Muscle layer of colon (tissue), 2 donors: ENCODE data around the gene CANX.
"Not testable (repeated sequence)": the region's sequence is repeated elsewhere in the genome, so short reads cannot be mapped to it uniquely, and the experiment has no call there.

Source experiments
- H3K27ac ChIP-seq: one replicate; pipeline ENCODE4 v1.7.0; 2013; ENCODE audit warnings: low read depth, mild to moderate bottlenecking, low read length, moderate library complexity
- H3K27me3 ChIP-seq, 2 donors: one replicate each; pipeline ENCODE4 v1.7.0; 2013; ENCODE audit warnings: low read length in 2 of 2, mild to moderate bottlenecking in 2 of 2; ENCODE audit not compliant: insufficient read depth in 2 of 2, control insufficient read depth in 1 of 2
- H3K36me3 ChIP-seq: one replicate; pipeline ENCODE4 v1.7.0; 2013; ENCODE audit warnings: mild to moderate bottlenecking, low read length; ENCODE audit not compliant: insufficient read depth
- H3K4me1 ChIP-seq: one replicate; pipeline ENCODE4 v1.7.0; 2013; ENCODE audit warnings: mild to moderate bottlenecking, low read length; ENCODE audit not compliant: insufficient read depth
- H3K4me3 ChIP-seq, 2 donors: one replicate each; pipeline ENCODE4 v1.7.0; 2013; ENCODE audit warnings: low read length in 2 of 2, low read depth in 1 of 2, mild to moderate bottlenecking in 1 of 2, moderate library complexity in 1 of 2
- H3K9ac ChIP-seq: one replicate; pipeline ENCODE4 v1.7.0; 2013; ENCODE audit warnings: low read length
- H3K9me3 ChIP-seq: one replicate; pipeline ENCODE4 v1.7.0; 2013; ENCODE audit warnings: mild to moderate bottlenecking, low read length
- donor health status: abdominal sarcoma.
- donor health status: Adenocarcinoma of cecum.

CANX gene

DNA sequence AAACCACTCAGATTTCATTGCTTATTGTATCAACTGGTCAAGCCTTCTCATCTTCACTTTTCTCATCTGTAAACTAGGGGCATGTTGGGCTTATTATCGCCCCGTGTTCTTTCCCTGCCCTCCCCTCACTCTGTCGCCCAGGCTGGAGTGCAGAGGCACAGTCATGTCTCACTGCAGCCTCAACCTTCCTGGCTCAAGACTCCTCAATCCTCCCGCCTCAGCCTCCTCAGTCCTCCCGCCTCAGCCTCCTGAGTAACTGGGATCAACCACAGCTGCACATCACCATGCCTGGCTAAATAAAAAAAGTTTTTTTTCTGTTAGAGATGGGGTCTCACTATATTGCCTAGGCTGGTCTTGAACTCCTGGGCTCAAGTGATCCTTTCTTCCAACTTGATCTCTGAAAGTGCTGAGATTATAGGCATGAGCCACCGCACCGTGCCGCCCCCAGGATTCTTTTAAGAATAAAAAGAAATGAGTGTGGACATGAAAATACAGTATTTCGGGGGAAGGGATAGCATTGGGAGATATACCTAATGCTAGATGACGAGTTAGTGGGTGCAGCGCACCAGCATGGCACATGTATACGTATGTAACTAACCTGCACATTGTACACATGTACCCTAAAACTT is 35.9 kb downstream of the CANX start:
- peaks cover 38% of the 10 kb centered on the region for H3K4me1 ChIP-seq
- peak overlapping the region; percentile 75 for H3K9ac ChIP-seq
- peak overlapping the region; percentile 27 for H3K27ac ChIP-seq
- H3K4me3 ChIP-seq: peak overlapping the region in 1 of 2 donors; percentile 77
- no peaks in the 10 kb centered on the region for H3K27me3 ChIP-seq
- H3K36me3 ChIP-seq: peaks cover 13% of the 10 kb centered on the region
- no peaks in the 10 kb centered on the region for H3K9me3 ChIP-seq

DNA sequence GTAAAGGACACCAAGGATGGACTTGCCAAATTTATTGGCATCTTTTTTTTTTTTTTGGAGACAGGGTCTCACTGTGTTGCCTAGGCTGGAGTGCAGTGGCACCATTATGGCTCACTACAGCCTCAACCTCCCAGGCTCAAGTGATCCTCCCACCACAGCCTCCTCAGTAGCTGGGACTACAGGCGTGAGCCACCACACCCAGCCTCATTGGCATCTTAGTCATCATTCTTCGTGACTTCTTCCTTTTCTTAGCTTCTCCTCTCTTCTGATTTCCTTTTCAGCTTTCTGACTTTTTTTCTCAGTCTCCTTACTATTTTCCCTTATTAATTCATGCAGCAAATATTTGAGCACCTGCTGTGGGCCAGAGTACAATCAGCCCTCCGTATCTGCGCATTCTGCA is 40.0 kb downstream of the CANX start:
- H3K4me1 ChIP-seq: peaks cover 34% of the 10 kb centered on the region
- no peak overlapping the region for H3K9ac ChIP-seq
- H3K9me3 ChIP-seq: no peaks in the 10 kb centered on the region
- H3K36me3 ChIP-seq: no peaks in the 10 kb centered on the region
- no peaks in the 10 kb centered on the region for H3K27me3 ChIP-seq
- H3K4me3 ChIP-seq: no peak overlapping the region
- H3K27ac ChIP-seq: no peak overlapping the region

DNA sequence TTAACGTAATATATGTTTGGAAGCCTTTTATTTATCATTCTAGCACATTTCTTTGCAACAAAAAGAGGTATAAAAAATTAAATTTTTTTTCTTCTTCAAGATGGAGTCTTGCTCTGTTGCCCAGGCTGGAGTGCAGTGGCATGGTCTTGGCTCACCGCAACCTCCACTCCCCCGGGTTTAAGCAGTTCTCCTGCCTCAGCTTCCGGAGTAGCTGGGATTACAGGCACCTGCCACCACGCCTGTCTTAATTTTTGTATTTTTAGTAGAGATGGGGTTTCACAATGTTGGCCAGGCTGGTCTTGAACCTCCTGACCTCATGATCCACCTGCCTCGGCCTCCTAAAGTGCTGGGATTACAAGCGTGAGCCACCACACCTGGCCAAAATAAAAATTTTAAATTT is 45.3 kb downstream of the CANX start:
- not testable (repeated sequence) for H3K9ac ChIP-seq, H3K9me3 ChIP-seq, H3K27ac ChIP-seq, H3K36me3 ChIP-seq, H3K27me3 ChIP-seq, H3K4me1 ChIP-seq, H3K4me3 ChIP-seq

DNA sequence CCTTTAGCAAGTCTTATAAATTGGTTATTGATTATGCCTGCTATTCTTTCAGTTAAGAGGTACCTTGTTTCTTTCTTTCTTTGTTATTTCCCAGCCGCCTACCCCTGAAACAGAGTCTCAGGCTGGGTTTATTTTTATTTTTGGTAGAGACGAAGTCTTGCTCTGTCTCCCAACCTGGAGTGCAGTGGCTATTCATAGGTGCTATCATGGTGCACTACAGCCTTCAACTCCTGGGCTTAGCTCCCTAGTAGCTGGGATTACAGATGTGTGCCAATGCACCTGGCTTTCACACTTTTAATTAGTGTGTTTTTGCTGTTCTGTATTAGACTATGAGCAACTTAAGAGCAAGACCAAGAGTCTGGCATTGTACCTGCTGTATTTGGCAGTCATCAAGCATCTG is 48.1 kb downstream of the CANX start:
- peaks cover 6% of the 10 kb centered on the region for H3K36me3 ChIP-seq
- H3K9ac ChIP-seq: no peak overlapping the region
- H3K27me3 ChIP-seq: no peaks in the 10 kb centered on the region
- H3K9me3 ChIP-seq: no peaks in the 10 kb centered on the region
- H3K27ac ChIP-seq: no peak overlapping the region
- no peaks in the 10 kb centered on the region for H3K4me1 ChIP-seq
- H3K4me3 ChIP-seq: no peak overlapping the region

DNA sequence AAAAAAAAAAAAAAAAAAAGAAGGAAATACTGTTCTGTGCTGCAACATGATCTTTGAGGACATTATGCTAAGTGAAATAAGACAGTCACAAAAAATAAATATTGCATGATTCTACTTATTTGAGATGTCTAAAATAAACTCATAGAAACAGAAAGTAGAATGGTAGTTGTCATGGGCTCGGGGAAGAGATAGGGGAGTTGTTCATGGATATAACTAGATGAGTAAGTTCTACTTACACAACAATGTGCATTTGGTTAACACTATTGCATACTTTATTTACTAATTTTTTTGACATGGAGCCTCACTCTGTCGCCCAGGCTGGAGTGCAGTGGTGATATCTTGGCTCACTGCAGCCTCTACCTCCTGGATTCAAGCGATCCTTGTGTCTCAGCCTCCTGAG is 49.0 kb downstream of the CANX start:
- Histone ChIP-seq H3K36me3 (peaks cover 6% of the 10 kb centered on the region), H3K27ac (no peak overlapping the region), H3K27me3 (no peaks in the 10 kb centered on the region), H3K9me3 (no peaks in the 10 kb centered on the region), H3K4me3 (no peak overlapping the region), H3K9ac (no peak overlapping the region), H3K4me1 (no peaks in the 10 kb centered on the region)

DNA sequence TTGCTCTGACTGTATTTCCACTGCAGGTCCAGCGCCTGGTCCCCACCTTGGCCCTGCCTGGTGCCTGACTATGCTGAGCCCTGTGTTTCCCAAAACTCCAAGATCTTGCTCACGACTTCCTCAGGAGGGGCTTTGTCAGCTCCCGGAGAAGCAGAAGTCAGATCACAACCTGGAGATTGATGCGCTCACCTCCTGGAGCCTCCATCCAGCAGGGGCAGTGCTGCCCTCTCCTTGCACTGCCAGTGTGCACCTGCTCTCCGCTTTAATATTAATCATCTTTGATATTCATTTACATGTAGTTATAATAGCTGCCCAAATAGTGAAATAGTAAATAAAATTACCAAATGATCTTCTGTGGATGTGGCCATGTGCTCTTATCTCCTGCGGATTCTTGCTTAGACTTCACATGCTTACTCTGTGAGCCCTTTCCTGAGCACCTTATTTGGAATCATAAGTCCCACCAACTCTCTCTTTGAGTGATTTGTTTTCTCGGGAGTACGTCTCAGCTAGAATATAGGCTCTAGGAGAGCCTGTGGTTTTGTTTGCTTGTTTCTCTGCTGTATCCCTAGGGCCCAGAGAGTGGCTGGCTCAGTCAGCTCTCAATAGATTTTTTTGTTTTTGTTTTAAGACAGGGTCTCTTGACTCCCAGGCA is 51.2 kb downstream of the CANX start:
- peaks cover 6% of the 10 kb centered on the region for H3K36me3 ChIP-seq

DNA sequence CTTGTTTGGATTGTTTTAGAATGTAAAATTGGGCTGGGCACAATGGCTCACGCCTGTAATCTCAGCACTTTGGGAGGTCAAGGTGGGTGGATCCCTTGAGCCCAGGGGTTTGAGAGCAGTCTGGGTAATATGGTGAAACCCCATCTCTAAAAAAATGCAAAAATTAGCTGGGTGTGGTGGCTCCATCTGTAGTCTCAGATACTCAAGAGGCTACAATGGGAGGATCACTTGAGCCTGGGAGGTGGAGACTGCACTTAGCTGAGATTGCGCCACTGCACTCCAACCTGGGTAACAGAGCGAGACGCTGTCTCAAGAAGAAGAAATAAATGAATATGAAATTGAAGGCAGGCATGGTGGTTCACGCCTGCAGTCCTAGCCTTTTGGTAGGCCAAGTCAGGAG is 55.2 kb downstream of the CANX start:
- Histone ChIP-seq H3K36me3 (peaks cover 6% of the 10 kb centered on the region), H3K9ac (no peak overlapping the region), H3K4me3 (no peak overlapping the region), H3K27ac (no peak overlapping the region), H3K27me3 (no peaks in the 10 kb centered on the region), H3K4me1 (peaks cover 19% of the 10 kb centered on the region), H3K9me3 (no peaks in the 10 kb centered on the region)

More for the DNA sequence above, 51.2 kb downstream of the CANX start:
- peaks cover 11% of the 10 kb centered on the region for H3K4me1 ChIP-seq
- H3K9ac ChIP-seq: no peak overlapping the region
- H3K9me3 ChIP-seq: no peaks in the 10 kb centered on the region
- H3K27me3 ChIP-seq: no peaks in the 10 kb centered on the region
- H3K27ac ChIP-seq: no peak overlapping the region
- H3K4me3 ChIP-seq: no peak overlapping the region

DNA sequence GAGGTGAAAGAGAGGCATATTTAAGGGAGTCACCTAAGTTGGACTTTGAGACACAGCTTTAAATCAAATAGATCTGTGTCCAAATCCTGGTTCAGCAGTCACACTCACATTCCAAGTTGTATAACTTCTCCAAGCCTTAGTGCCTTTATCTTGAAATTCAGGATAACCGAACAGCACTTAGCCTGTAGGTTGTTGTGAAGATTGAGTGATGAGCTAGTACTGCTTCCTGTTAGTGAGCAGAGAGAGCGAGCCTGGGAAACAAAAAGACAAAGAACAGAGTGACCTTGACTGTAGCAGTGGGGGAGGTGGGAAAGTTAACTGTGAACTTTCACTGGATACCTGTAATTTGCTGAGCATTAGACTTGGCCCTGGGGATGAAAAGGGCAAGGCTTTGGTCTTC is 56.3 kb downstream of the CANX start:
- Histone ChIP-seq H3K9ac (no peak overlapping the region), H3K4me1 (peaks cover 29% of the 10 kb centered on the region), H3K27me3 (no peaks in the 10 kb centered on the region), H3K9me3 (no peaks in the 10 kb centered on the region), H3K27ac (no peak overlapping the region), H3K36me3 (peaks cover 2% of the 10 kb centered on the region), H3K4me3 (no peak overlapping the region)

DNA sequence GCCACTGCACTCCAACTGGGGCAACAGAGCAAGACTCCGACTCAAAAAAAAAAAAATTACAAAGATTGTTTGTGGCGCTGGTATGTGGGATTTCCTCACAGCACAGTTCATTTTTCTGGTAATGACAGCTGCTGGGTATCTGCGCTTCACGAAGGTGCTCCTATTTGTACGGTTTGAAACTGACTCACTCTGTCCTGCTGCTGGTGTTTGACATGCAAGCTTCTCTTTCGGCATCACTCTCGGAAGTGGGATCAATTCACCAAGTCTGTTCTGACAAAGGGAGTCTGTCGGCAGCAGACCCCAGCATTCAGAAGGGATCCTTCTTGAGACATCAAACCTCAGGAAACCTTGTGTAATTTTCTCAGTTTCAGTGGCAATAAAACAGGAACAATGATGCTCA is 60.2 kb downstream of the CANX start:
- Histone ChIP-seq H3K27me3 (no peaks in the 10 kb centered on the region), H3K27ac (no peak overlapping the region), H3K9me3 (no peaks in the 10 kb centered on the region), H3K36me3 (no peaks in the 10 kb centered on the region), H3K9ac (no peak overlapping the region), H3K4me3 (no peak overlapping the region), H3K4me1 (peaks cover 55% of the 10 kb centered on the region)

DNA sequence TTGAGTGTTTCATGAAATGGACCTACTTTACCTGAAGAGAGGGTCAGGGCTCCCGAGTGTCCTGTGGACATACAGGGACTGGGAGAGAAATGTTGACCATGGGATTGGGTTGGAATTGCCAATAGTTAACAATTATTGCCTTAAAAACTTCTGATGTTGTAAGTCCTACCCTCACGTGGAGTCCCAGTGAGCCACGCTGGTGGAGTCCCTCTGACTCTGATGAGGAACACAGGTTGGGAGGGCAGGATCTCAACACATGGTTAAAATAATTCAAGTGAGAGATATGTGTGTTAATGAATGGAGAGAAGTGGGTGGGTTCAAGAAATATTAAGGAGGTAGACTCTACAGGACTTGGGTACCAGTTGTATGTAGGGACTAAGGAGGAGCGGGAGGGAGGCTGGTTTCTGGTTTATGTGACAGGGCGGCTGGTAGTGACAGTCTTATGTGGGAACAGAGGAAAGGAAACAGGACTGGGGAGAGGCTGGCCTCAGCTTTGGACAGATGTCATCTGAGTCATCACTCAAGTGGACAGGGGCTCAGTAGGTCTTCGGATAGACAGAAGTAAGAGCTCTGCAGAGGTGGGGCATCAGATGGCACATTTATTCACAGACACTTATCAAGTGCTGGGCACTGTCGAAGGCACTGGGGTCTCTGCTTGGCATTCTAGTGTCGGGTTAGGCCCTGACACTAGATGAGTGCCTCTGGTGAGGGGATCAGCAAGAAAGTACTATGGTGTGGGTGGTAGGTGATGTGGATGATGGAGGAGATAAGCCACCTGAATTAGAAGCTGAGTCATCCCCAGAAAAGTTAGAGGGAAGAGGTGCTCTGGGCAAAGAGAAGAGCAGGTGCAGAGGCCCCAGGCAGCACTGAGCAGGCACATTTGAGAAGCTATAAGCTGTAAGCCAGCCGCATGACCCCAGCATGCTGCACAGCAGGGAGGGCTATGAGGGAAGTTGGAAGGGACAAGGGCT is 61.1 kb downstream of the CANX start:
- H3K9ac ChIP-seq: no peak overlapping the region
- no peaks in the 10 kb centered on the region for H3K36me3 ChIP-seq
- H3K9me3 ChIP-seq: no peaks in the 10 kb centered on the region
- no peak overlapping the region for H3K27ac ChIP-seq
- H3K4me1 ChIP-seq: peaks cover 53% of the 10 kb centered on the region
- no peak overlapping the region for H3K4me3 ChIP-seq
- H3K27me3 ChIP-seq: no peaks in the 10 kb centered on the region

DNA sequence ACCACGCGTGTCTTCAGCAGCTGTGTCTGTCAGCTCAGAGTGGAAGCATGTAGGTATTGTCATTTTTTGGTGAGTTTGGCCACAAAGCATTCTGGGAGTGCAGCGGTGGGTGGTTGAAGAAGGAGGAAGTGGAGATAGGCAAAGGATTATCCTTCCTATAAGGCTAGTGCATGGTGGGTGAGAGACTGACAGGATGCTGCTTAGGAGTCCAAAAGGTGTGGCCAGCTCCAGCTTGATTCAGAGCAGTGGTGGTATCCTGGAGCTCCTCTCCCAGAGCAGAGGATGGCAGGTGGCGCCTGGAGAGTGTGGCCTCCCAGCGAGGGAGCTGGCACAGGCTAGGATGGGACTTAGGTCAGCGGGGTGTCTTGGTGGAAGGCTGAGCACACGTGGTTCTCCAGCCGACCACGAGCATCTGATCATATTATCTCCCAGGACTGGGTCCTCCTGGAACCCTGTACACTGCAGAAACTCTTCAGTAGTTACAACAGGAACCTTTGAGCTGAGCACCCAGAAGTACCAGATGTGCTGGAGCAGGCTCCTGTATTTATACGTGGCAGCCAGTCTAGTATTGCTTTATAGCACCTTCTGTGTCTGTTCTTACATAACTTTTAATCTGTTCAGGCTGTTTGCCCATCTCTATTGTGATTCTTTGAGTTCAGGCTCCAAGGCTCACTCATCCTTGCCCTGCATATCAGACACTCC is 63.5 kb downstream of the CANX start:
- Histone ChIP-seq H3K4me1 (peaks cover 67% of the 10 kb centered on the region), H3K9ac (no peak overlapping the region), H3K27me3 (no peaks in the 10 kb centered on the region), H3K36me3 (peaks cover 17% of the 10 kb centered on the region), H3K4me3 (no peak overlapping the region), H3K9me3 (no peaks in the 10 kb centered on the region), H3K27ac (no peak overlapping the region)
